ENCODE data around the gene CCDC201. TPM values are rescaled to one million over a fixed set of nuclear protein-coding genes. Genes with fewer than 3 reads are reported as not detected.
A peak's percentile ranks its signal among the peaks of the same experiment; 100 is the strongest.

The CCDC201 gene
- polyA plus RNA-seq, 3 donors from 2014 or later = not detected

- Mint-ChIP-seq H3K36me3 (peaks cover 0 to 3% (median 0%) of the 10 kb centered on the region in 3 donors), H3K4me1 (no peaks in the 10 kb centered on the region), H3K27ac (no peak overlapping the region), H3K9me3 (no peaks in the 10 kb centered on the region), H3K4me3 (no peak overlapping the region), H3K27me3 (ENCODE audit: low read depth in 3 of 3) (peaks cover 3 to 5% (median 3%) of the 10 kb centered on the region in 3 donors)
- no peak for DNase-seq
Measured at GRCh38 chr7:45911311-45911710, 38.4 kb upstream of the CCDC201 start.

- no peak overlapping the region for H3K27ac Mint-ChIP-seq
- DNase-seq = no peak
- H3K9me3 Mint-ChIP-seq = no peaks in the 10 kb centered on the region
- peaks cover 3 to 5% (median 3%) of the 10 kb centered on the region in 3 donors for H3K27me3 Mint-ChIP-seq (ENCODE audit: low read depth in 3 of 3)
- peaks cover 0 to 2% (median 0%) of the 10 kb centered on the region in 3 donors for H3K36me3 Mint-ChIP-seq
- H3K4me3 Mint-ChIP-seq = no peak overlapping the region
- H3K4me1 Mint-ChIP-seq = no peaks in the 10 kb centered on the region
Measured at GRCh38 chr7:45910855-45911254, 38.0 kb upstream of the CCDC201 start.

DNA sequence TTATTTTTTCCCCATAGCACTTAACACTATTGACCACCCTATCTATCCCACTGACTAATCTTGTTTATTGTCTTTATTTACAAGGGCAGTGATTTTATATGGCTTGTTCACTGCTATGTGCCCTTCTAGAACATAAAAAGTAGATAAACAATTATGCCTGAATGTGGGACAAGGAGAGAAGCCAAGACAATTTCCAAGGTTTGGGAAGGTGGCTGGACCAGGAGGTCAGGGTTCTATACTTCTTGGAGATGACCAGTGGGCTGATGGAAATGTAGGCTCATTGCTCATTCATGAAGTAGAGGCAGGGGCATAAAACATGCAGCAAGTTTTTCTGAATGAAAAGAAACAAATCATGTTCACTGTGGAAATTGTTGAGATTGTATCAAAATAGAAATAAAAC, 36.7 kb upstream of the CCDC201 start:
- DNase-seq = no peak
- no peaks in the 10 kb centered on the region for H3K4me1 Mint-ChIP-seq

GRCh38 chr7:45902820-45903219, 29.9 kb upstream of the CCDC201 start:
- H3K27ac Mint-ChIP-seq = peak overlapping the region in 1 of 6 donors; percentile 42
- H3K4me1 Mint-ChIP-seq = no peaks in the 10 kb centered on the region
- no peaks in the 10 kb centered on the region for H3K36me3 Mint-ChIP-seq
- H3K27me3 Mint-ChIP-seq (ENCODE audit: low read depth in 3 of 3) = peaks cover 0 to 6% (median 3%) of the 10 kb centered on the region in 3 donors
- no peak for DNase-seq
- H3K4me3 Mint-ChIP-seq = no peak overlapping the region
- peaks cover 0 to 5% (median 2%) of the 10 kb centered on the region in 6 donors for H3K9me3 Mint-ChIP-seq

More for the DNA sequence above, 36.7 kb upstream of the CCDC201 start:
- Mint-ChIP-seq H3K27ac (no peak overlapping the region), H3K27me3 (ENCODE audit: low read depth in 3 of 3) (peaks cover 3% of the 10 kb centered on the region in 3 donors), H3K4me3 (no peak overlapping the region), H3K9me3 (no peaks in the 10 kb centered on the region), H3K36me3 (no peaks in the 10 kb centered on the region)

DNA sequence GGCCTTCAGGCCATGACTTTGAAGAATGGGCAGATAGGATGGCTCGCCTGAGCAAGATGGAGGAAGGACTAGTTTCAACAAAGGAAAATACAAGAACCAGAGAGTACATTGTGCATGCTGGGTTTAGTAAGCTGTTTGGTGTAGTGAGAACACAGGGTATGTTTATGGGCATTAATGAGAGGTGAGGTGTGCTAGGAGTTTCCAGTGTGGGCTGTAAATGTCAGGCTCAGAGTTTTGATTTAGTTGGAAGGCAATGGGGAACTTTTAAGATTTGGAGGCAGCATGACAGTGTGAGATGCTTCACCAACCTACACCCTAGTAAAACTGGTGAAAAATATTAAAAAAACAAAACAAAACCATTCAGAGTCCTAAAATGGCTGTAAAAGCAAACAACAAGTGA, 28.7 kb upstream of the CCDC201 start:
- no peaks in the 10 kb centered on the region for H3K36me3 Mint-ChIP-seq
- no peak overlapping the region for H3K27ac Mint-ChIP-seq
- no peak overlapping the region for H3K4me3 Mint-ChIP-seq
- H3K27me3 Mint-ChIP-seq (ENCODE audit: low read depth in 3 of 3) = peaks cover 0 to 6% (median 2%) of the 10 kb centered on the region in 3 donors
- H3K4me1 Mint-ChIP-seq = no peaks in the 10 kb centered on the region
- peaks cover 0 to 5% (median 2%) of the 10 kb centered on the region in 6 donors for H3K9me3 Mint-ChIP-seq
- DNase-seq = no peak

DNA sequence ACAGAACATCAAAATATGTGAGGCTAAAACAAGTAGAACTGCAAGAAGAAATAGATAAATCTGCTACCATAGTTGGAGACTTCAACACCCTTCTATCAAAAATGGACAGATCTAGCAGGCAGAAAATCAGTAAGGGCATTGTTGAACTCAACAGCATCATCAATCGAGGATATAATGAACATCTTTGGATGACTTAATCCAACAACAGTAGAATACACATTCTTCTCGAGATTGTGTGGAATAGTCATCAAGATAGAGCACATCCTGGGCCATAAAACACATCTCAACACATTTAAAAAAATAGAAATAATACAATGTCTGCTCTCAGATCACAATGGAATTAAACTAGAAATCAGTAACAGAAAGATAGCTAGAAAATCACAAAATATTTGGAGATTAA, 25.3 kb upstream of the CCDC201 start:
- Mint-ChIP-seq H3K36me3 (no peaks in the 10 kb centered on the region), H3K27ac (no peak overlapping the region), H3K27me3 (ENCODE audit: low read depth in 3 of 3) (peaks cover 2 to 19% (median 4%) of the 10 kb centered on the region in 3 donors), H3K9me3 (peaks cover 0 to 5% (median 0%) of the 10 kb centered on the region in 6 donors), H3K4me3 (no peak overlapping the region), H3K4me1 (no peaks in the 10 kb centered on the region)
- DNase-seq = no peak

GRCh38 chr7:45897042-45897690, 24.3 kb upstream of the CCDC201 start:
- Mint-ChIP-seq H3K4me1 (no peaks in the 10 kb centered on the region), H3K9me3 (peaks cover 0 to 2% (median 0%) of the 10 kb centered on the region in 6 donors), H3K4me3 (no peak overlapping the region), H3K36me3 (no peaks in the 10 kb centered on the region), H3K27me3 (ENCODE audit: low read depth in 3 of 3) (peaks cover 2 to 25% (median 3%) of the 10 kb centered on the region in 3 donors), H3K27ac (no peak overlapping the region)
- DNase-seq = no peak

GRCh38 chr7:45894665-45895062, 21.8 kb upstream of the CCDC201 start:
- H3K9me3 Mint-ChIP-seq = no peaks in the 10 kb centered on the region
- peak overlapping the region in 1 of 6 donors; percentile 4 for H3K27ac Mint-ChIP-seq
- H3K36me3 Mint-ChIP-seq = no peaks in the 10 kb centered on the region
- peaks cover 3 to 25% (median 5%) of the 10 kb centered on the region in 3 donors for H3K27me3 Mint-ChIP-seq (ENCODE audit: low read depth in 3 of 3)
- H3K4me3 Mint-ChIP-seq = no peak overlapping the region
- no peaks in the 10 kb centered on the region for H3K4me1 Mint-ChIP-seq
- DNase-seq = no peak

- H3K27ac Mint-ChIP-seq = no peak overlapping the region
- no peaks in the 10 kb centered on the region for H3K36me3 Mint-ChIP-seq
- no peaks in the 10 kb centered on the region for H3K9me3 Mint-ChIP-seq
- H3K27me3 Mint-ChIP-seq (ENCODE audit: low read depth in 3 of 3) = peaks cover 3 to 30% (median 5%) of the 10 kb centered on the region in 3 donors
- no peaks in the 10 kb centered on the region for H3K4me1 Mint-ChIP-seq
- no peak for DNase-seq
- H3K4me3 Mint-ChIP-seq = no peak overlapping the region
Measured at GRCh38 chr7:45893996-45894664, 21.2 kb upstream of the CCDC201 start.

DNA sequence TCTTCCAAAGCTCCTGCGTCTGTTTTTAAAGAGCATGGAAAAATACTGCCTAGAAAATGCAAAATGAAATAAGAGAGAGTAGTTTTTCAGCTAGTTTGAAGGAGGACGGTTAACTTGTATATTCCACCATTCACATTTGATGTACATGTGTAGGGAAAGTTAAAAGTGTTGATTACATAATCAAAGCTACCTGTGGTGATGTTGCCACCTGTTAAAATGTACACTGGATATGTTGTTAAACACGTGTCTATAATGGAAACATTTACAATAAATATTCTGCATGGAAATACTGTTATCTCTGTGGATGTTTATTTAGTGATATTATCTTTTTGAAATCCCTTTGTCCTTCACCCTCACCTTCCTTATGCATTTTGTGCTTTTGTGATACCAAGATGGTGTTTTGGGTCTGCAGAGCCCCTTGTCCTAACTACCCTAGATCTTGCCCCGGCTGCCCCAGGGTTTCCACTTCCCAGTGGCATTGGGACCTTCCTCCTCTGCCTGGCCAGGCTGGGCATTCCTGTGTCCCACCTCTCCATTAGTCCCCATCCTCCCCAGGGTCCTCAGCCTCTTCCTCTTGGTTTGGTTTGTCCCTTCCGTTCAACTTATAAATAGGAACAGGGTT, 20.6 kb upstream of the CCDC201 start:
- Mint-ChIP-seq H3K27ac (no peak overlapping the region), H3K9me3 (no peaks in the 10 kb centered on the region), H3K4me3 (no peak overlapping the region), H3K4me1 (no peaks in the 10 kb centered on the region), H3K27me3 (ENCODE audit: low read depth in 3 of 3) (peaks cover 3 to 32% (median 7%) of the 10 kb centered on the region in 3 donors), H3K36me3 (no peaks in the 10 kb centered on the region)
- DNase-seq = no peak

DNA sequence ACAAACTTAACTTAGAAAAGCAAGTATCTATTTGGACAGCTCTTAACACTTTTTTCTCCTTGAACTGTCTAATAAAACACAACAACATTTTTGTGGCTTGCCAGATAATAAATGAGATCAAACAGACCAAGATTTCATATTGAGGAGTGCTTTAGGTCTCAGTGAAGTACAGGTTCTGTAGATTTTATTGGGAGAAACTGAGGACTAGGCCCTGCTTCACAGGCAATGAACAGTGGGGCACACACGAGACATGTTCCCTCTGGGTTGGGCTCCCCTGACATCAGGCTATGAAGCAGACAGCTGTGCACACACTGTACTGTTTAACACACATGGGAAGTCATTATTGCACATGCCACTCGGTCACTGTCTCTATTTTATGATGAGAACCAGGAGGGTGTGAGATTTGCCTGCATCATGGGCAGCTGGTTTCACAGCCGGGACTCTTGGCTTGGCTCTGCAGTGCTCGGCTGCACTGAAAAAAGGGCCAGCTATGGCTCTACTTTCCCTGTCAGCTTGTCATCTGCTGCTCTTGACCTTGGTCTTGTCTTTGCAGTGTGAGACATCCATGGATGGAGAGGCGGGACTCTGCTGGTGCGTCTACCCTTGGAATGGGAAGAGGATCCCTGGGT, 19.6 kb upstream of the CCDC201 start:
- Mint-ChIP-seq H3K9me3 (no peaks in the 10 kb centered on the region), H3K4me1 (no peaks in the 10 kb centered on the region), H3K36me3 (no peaks in the 10 kb centered on the region), H3K27ac (no peak overlapping the region), H3K4me3 (no peak overlapping the region), H3K27me3 (ENCODE audit: low read depth in 3 of 3) (peaks cover 7 to 36% (median 8%) of the 10 kb centered on the region in 3 donors)
- DNase-seq = no peak

DNA sequence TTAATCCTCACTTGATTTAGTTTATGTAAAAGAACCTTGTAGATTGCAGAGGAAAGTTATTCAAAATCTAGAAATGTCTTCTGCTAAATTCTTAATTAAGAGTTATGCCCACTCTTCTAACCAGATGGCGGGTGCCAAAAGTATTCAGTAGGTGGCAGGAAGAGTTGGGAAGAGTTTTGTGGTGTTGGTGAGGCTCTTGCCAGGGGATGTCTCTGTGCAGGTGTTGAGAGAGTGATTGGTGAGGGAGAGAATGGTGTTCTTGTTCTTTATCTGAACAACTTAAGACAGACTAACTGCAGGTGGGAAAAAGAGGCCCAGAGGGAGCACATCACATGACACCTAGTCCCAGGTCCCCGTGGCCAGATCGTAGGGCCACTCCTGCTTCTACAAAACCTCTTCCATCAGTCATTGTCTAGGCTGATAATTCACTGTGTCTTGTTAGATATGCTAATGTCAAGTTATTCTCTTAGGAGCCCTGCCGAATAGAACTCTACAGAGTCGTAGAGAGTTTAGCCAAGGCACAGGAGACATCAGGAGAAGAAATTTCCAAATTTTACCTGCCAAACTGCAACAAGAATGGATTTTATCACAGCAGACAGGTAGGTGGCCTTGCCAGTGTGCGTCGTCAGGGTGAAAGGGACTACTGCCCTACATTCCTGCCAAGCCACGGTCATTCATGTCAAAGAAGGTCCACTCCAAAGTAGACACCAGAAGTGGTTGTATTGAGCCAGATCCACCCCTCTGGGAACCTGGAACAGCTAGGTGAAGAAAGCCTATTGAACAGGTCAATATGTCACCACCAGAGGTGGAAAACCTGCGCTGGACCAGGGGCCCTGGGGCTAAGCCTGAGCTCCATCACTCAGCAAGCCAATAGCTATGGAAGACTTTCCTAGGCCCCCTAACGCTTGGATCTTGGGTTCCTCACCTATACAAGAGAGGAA, 18.9 kb upstream of the CCDC201 start:
- DNase-seq = no peak
- no peaks in the 10 kb centered on the region for H3K9me3 Mint-ChIP-seq
- no peak overlapping the region for H3K27ac Mint-ChIP-seq
- no peak overlapping the region for H3K4me3 Mint-ChIP-seq
- no peaks in the 10 kb centered on the region for H3K36me3 Mint-ChIP-seq
- H3K27me3 Mint-ChIP-seq (ENCODE audit: low read depth in 3 of 3) = peaks cover 7 to 38% (median 11%) of the 10 kb centered on the region in 3 donors
- no peaks in the 10 kb centered on the region for H3K4me1 Mint-ChIP-seq

- Mint-ChIP-seq H3K9me3 (no peaks in the 10 kb centered on the region), H3K27me3 (ENCODE audit: low read depth in 3 of 3) (peaks cover 7 to 39% (median 11%) of the 10 kb centered on the region in 3 donors), H3K4me1 (no peaks in the 10 kb centered on the region), H3K27ac (no peak overlapping the region), H3K36me3 (no peaks in the 10 kb centered on the region), H3K4me3 (no peak overlapping the region)
- peak in 1 of 3 donors; percentile 22 for DNase-seq
Measured at GRCh38 chr7:45890902-45891461, 18.1 kb upstream of the CCDC201 start.

Measured in immature natural killer cell (primary cell).